ENCODE data around the gene ENO3. TPM values are rescaled to one million over a fixed set of nuclear protein-coding genes. Genes with fewer than 3 reads are reported as not detected.
"Not testable (repeated sequence)": the region's sequence is repeated elsewhere in the genome, so short reads cannot be mapped to it uniquely, and the experiment has no call there.

ENO3 gene
- total RNA-seq, 1 experiment from 2014 or later = 19.0 TPM

GRCh38 chr17:4921320-4921719 is 29.6 kb upstream of the ENO3 start:
- TF ChIP-seq, protein P1, sequence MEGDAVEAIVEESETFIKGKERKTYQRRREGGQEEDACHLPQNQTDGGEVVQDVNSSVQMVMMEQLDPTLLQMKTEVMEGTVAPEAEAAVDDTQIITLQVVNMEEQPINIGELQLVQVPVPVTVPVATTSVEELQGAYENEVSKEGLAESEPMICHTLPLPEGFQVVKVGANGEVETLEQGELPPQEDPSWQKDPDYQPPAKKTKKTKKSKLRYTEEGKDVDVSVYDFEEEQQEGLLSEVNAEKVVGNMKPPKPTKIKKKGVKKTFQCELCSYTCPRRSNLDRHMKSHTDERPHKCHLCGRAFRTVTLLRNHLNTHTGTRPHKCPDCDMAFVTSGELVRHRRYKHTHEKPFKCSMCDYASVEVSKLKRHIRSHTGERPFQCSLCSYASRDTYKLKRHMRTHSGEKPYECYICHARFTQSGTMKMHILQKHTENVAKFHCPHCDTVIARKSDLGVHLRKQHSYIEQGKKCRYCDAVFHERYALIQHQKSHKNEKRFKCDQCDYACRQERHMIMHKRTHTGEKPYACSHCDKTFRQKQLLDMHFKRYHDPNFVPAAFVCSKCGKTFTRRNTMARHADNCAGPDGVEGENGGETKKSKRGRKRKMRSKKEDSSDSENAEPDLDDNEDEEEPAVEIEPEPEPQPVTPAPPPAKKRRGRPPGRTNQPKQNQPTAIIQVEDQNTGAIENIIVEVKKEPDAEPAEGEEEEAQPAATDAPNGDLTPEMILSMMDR (IDR thresholded peaks at IDR 0.05; ENCODE audit: unreplicated experiment) = no peak

GRCh38 chr17:4926577-4927335 is 24.2 kb upstream of the ENO3 start:
- DNase-seq (ENCODE audit: unreplicated experiment); H3K27ac Mint-ChIP-seq (ENCODE audit: low read depth, unreplicated experiment); BruUV-seq (replicated peaks); intact Hi-C loops (cut with micrococcal nuclease); H3K27me3 Mint-ChIP-seq (ENCODE audit: insufficient read depth, unreplicated experiment); H3K4me1 Mint-ChIP-seq (ENCODE audit: insufficient read depth, unreplicated experiment); H3K9me3 Mint-ChIP-seq (ENCODE audit: unreplicated experiment); H3K4me3 Mint-ChIP-seq (ENCODE audit: unreplicated experiment): not testable (repeated sequence)
- CTCF ChIA-PET = interaction anchor here (0.5 to 0.6 kb wide), 2 partner anchors 42 to 170 kb away, joined by 3 to 4 read pairs; no protein-coding TSS in a partner anchor
- peaks cover 18% of the 10 kb centered on the region for H3K36me3 Mint-ChIP-seq (ENCODE audit: insufficient read depth, unreplicated experiment)
- POLR2A ChIA-PET = interaction anchor here (1.0 to 4.2 kb wide), 3 partner anchors 12 to 13 kb away, joined by 4 to 33 read pairs (median 6); partner anchors contain the start of genes RNF167 and SLC25A11

More at GRCh38 chr17:4921320-4921719, 29.6 kb upstream of the ENO3 start:
- intact Hi-C loops (cut with micrococcal nuclease) = loop anchor here (2.0 kb wide), 1 partner anchor 19 kb away; the partner anchor contains the start of genes RNF167 and SLC25A11
- ChIA-PET POLR2A (interaction anchor here (0.7 to 4.6 kb wide), 13 partner anchors 10 to 1311 kb away, joined by 3 to 51 read pairs (median 6); partner anchors contain the start of genes KIF1C, PFN1, RNF167 and SLC25A11), CTCF (interaction anchor here (0.6 to 5.1 kb wide), 2 partner anchors 12 to 54 kb away, joined by 3 to 29 read pairs; no protein-coding TSS in a partner anchor)
- no TSS peak for BruUV-seq (replicated peaks)
- DNase-seq (ENCODE audit: unreplicated experiment) = no peak
- H3K27ac Mint-ChIP-seq (ENCODE audit: low read depth, unreplicated experiment) = no peak overlapping the region
- H3K36me3 Mint-ChIP-seq (ENCODE audit: insufficient read depth, unreplicated experiment) = no peaks in the 10 kb centered on the region
- no peaks in the 10 kb centered on the region for H3K9me3 Mint-ChIP-seq (ENCODE audit: unreplicated experiment)
- H3K4me1 Mint-ChIP-seq (ENCODE audit: insufficient read depth, unreplicated experiment) = peaks cover 16% of the 10 kb centered on the region
- no peak overlapping the region for H3K4me3 Mint-ChIP-seq (ENCODE audit: unreplicated experiment)
- H3K27me3 Mint-ChIP-seq (ENCODE audit: insufficient read depth, unreplicated experiment) = no peaks in the 10 kb centered on the region

DNA sequence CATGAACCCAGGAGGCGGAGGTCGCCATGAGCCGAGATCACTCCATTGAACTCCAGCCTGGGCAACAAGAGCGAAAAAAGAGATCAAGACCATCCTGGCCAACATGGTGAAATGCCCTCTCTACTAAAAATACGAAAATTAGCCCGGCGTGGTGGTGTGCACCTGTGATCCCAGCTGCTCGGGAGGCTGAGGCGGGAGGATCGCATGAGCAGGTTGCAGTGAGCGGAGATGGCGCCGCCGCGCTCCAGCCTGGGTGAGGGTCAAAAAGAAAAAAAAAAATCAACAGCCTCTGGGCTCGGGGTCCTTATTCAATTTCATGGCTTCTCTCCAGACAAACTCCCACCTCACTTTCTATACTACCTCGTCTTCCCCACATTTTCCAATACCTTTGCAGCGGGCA is 22.0 kb upstream of the ENO3 start:
- CTCF ChIA-PET = interaction anchor here (0.6 kb wide), 1 partner anchor 9 kb away, joined by 3 read pairs; no protein-coding TSS in a partner anchor
- TF ChIP-seq, protein P1 (IDR thresholded peaks at IDR 0.05; ENCODE audit: unreplicated experiment) = no peak

GRCh38 chr17:4931963-4932362 is 19.0 kb upstream of the ENO3 start, which contains the start of gene GP1BA:
Gene GP1BA (plus strand): TSS chr17:4932277. CDS start chr17:4932605, 328 bp downstream.
- Mint-ChIP-seq H3K36me3 (ENCODE audit: insufficient read depth, unreplicated experiment) (peaks cover 28% of the 10 kb centered on the region), H3K4me3 (ENCODE audit: unreplicated experiment) (no peak within 1 kb of the TSS), H3K4me1 (ENCODE audit: insufficient read depth, unreplicated experiment) (peaks cover 11% of the 10 kb centered on the region), H3K27ac (ENCODE audit: low read depth, unreplicated experiment) (no peak within 1 kb of the TSS), H3K9me3 (ENCODE audit: unreplicated experiment) (no peaks in the 10 kb centered on the region), H3K27me3 (ENCODE audit: insufficient read depth, unreplicated experiment) (no peaks in the 10 kb centered on the region)
- CTCF ChIA-PET = interaction anchor here (0.6 to 0.7 kb wide), 2 partner anchors 222 to 426 kb away, joined by 3 read pairs; partner anchors contain the start of gene ARRB2
- intact Hi-C loops (cut with micrococcal nuclease) = no loop called here
- TF ChIP-seq, protein P1 (IDR thresholded peaks at IDR 0.05; ENCODE audit: unreplicated experiment) = no peak
- no TSS peak for BruUV-seq (replicated peaks)
- DNase-seq (ENCODE audit: unreplicated experiment) = no peak
- POLR2A ChIA-PET = no interaction called here

More for the DNA sequence above, 22.0 kb upstream of the ENO3 start:
- POLR2A ChIA-PET = interaction anchor here (0.6 to 1.5 kb wide), 4 partner anchors 8 to 85 kb away, joined by 3 to 9 read pairs (median 4); partner anchors contain the start of genes RNF167 and SLC25A11
- DNase-seq (ENCODE audit: unreplicated experiment) = no peak
- no peak overlapping the region for H3K4me3 Mint-ChIP-seq (ENCODE audit: unreplicated experiment)
- no TSS peak for BruUV-seq (replicated peaks)
- no peaks in the 10 kb centered on the region for H3K27me3 Mint-ChIP-seq (ENCODE audit: insufficient read depth, unreplicated experiment)
- H3K27ac Mint-ChIP-seq (ENCODE audit: low read depth, unreplicated experiment) = no peak overlapping the region
- H3K36me3 Mint-ChIP-seq (ENCODE audit: insufficient read depth, unreplicated experiment) = peaks cover 20% of the 10 kb centered on the region
- intact Hi-C loops (cut with micrococcal nuclease) = no loop called here
- peaks cover 2% of the 10 kb centered on the region for H3K4me1 Mint-ChIP-seq (ENCODE audit: insufficient read depth, unreplicated experiment)
- H3K9me3 Mint-ChIP-seq (ENCODE audit: unreplicated experiment) = no peaks in the 10 kb centered on the region
